ENCODE data around the gene ABI2.

DNA sequence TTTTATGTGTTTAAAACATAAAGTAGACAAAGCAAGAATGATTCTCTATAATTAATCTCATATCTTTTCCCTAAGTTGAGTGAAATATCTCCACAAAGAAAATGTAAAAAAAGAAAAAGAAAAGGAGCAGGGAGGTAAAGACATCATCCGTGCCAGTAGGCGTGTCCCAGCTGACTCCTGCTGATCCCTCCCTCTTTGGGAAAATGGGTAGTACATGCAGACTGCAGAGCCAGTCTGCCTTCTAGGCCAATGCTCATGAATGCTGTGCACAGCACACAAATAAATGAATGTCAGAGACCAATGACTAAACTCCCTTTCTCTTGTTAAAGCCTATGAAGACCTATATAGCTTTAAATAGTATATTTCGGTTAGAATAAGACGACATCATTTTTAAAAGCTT lies 142.2 kb downstream of the ABI2 start:
- TF ChIP-seq SIN3A (IDR thresholded peaks at IDR 0.05; ENCODE audit: borderline replicate concordance, low read depth, low read length) (no peak), TCF12 (IDR thresholded peaks at IDR 0.05) (no peak), RFX5 (IDR thresholded peaks at IDR 0.05; ENCODE audit: low read length) (no peak)
- TF ChIP-seq, protein P1, sequence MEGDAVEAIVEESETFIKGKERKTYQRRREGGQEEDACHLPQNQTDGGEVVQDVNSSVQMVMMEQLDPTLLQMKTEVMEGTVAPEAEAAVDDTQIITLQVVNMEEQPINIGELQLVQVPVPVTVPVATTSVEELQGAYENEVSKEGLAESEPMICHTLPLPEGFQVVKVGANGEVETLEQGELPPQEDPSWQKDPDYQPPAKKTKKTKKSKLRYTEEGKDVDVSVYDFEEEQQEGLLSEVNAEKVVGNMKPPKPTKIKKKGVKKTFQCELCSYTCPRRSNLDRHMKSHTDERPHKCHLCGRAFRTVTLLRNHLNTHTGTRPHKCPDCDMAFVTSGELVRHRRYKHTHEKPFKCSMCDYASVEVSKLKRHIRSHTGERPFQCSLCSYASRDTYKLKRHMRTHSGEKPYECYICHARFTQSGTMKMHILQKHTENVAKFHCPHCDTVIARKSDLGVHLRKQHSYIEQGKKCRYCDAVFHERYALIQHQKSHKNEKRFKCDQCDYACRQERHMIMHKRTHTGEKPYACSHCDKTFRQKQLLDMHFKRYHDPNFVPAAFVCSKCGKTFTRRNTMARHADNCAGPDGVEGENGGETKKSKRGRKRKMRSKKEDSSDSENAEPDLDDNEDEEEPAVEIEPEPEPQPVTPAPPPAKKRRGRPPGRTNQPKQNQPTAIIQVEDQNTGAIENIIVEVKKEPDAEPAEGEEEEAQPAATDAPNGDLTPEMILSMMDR (IDR thresholded peaks at IDR 0.05) = no peak
- TF ChIP-seq, protein P2, sequence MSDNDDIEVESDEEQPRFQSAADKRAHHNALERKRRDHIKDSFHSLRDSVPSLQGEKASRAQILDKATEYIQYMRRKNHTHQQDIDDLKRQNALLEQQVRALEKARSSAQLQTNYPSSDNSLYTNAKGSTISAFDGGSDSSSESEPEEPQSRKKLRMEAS (IDR thresholded peaks at IDR 0.05; ENCODE audit: low read depth) = no peak
- TF ChIP-seq, protein P3, sequence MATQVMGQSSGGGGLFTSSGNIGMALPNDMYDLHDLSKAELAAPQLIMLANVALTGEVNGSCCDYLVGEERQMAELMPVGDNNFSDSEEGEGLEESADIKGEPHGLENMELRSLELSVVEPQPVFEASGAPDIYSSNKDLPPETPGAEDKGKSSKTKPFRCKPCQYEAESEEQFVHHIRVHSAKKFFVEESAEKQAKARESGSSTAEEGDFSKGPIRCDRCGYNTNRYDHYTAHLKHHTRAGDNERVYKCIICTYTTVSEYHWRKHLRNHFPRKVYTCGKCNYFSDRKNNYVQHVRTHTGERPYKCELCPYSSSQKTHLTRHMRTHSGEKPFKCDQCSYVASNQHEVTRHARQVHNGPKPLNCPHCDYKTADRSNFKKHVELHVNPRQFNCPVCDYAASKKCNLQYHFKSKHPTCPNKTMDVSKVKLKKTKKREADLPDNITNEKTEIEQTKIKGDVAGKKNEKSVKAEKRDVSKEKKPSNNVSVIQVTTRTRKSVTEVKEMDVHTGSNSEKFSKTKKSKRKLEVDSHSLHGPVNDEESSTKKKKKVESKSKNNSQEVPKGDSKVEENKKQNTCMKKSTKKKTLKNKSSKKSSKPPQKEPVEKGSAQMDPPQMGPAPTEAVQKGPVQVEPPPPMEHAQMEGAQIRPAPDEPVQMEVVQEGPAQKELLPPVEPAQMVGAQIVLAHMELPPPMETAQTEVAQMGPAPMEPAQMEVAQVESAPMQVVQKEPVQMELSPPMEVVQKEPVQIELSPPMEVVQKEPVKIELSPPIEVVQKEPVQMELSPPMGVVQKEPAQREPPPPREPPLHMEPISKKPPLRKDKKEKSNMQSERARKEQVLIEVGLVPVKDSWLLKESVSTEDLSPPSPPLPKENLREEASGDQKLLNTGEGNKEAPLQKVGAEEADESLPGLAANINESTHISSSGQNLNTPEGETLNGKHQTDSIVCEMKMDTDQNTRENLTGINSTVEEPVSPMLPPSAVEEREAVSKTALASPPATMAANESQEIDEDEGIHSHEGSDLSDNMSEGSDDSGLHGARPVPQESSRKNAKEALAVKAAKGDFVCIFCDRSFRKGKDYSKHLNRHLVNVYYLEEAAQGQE (IDR thresholded peaks at IDR 0.05; ENCODE audit: low read depth, low read length) = no peak
